D721Med (cell line): Measurements from ENCODE around the gene KRTAP5-7.
"Not testable (repeated sequence)": the region's sequence is repeated elsewhere in the genome, so short reads cannot be mapped to it uniquely, and the experiment has no call there.

ENCODE experiments used
- DNase-seq: peaks from one replicate; pipeline ENCODE4 v3.0.0; 2011; ENCODE audit warnings: low spot score; ENCODE audit not compliant: insufficient read length
- FAIRE-seq: peaks from 2 replicates; lab custom pipeline; 2011; peaks lifted over from hg19 to GRCh38; lab: Jason Lieb, UNC
- TF ChIP-seq, protein P1 (sequence below): IDR thresholded peaks from 2 replicates; pipeline ENCODE4 v1.5.1; 2012; ENCODE audit warnings: mild to moderate bottlenecking, control low read depth; ENCODE audit not compliant: insufficient read depth; ENCODE audit errors: missing control alignments

Gene KRTAP5-7

DNA sequence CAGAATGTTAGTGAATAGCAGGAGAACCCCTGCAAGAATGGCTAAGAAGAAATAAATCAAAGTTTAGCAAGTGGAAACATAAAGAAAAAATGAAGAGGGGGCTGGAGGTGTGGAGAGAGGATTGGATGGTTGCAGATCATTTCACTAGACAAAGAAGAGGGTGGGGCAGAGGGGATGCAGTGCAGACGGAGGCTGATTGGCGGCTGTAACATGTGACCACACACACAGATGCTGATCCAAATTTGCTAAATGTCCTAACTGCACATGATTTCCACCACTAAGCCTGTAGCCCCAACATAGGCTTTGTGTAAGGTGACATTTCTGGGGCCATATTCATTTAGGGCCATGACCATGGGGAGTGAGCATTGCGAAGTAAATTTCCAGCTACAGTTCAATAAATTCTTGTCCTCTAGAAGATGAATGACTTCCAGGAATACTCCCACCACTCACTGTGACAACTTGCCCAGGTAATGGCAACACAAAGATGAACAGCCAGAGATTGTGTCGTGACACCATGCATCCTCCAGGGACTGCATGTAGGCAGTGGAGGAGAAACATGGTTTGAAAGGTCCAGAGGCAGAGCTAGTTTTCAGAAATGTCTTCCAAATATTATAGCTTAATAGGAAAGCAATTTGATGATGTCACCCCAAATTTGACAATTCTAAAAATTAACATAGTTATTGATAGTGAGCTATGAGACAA is 48.8 kb downstream of the KRTAP5-7 start:
- DNase-seq: no peak
- no peak for FAIRE-seq
- TF ChIP-seq, protein P1, sequence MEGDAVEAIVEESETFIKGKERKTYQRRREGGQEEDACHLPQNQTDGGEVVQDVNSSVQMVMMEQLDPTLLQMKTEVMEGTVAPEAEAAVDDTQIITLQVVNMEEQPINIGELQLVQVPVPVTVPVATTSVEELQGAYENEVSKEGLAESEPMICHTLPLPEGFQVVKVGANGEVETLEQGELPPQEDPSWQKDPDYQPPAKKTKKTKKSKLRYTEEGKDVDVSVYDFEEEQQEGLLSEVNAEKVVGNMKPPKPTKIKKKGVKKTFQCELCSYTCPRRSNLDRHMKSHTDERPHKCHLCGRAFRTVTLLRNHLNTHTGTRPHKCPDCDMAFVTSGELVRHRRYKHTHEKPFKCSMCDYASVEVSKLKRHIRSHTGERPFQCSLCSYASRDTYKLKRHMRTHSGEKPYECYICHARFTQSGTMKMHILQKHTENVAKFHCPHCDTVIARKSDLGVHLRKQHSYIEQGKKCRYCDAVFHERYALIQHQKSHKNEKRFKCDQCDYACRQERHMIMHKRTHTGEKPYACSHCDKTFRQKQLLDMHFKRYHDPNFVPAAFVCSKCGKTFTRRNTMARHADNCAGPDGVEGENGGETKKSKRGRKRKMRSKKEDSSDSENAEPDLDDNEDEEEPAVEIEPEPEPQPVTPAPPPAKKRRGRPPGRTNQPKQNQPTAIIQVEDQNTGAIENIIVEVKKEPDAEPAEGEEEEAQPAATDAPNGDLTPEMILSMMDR: no peak

DNA sequence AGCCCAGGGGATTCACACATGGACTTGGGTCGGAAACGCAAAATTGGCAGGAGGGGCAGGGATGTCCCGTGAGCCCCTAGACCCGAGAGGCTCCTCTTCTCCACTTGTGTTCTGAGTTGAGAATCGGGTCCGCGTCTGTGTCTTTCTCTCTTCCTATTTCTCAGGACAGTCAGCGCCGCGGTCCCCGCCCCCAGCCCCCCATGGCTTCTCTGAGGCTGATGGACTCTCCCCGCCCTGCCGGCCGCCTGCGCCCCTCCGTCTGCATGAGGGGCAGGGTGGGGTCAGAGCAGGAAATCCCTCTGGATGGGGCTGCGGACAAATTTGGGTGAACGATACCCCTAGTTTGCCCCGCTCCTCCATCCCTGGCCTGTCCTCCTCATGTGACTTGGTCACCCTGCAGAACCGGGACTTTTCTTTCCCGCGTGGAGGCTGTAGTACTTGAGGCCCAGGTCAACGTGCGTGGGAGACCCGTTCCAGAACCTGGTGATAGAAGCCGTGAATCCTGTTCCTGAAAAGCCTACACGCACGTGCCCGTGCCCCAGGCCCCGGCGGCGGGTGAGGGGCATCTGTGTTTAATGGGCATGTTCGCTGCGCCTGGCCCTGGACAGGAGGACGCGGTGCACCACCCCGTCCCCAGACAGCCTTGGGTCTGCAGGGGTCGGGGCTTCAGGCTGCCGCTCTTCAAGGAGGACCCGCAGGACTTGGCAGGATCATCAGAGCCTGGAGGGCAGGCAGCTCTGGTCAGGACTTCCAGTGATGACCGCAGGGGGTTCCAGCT is 49.8 kb downstream of the KRTAP5-7 start:
- not testable (repeated sequence) for FAIRE-seq, DNase-seq

DNA sequence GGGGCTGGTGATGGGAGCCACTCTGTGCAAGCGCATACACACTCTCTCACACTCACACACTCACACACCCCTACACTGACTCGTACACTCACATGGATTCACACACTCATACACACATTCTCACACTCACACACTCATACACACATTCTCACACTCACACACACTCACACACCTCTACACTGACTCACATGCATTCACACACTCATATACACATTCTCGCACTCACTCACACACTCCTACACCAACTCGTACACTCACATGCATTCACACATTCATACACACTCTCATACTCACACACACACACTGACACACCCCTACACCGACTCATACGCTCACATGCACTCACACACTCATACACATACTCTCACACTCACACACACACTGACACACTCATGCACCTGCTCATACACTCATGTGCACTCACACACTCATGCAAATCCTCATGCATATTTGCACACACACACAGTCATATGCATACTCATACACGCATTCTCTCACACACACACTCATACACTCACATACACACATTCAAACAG is 50.5 kb downstream of the KRTAP5-7 start:
- no peak for FAIRE-seq

More for the DNA sequence above, 50.5 kb downstream of the KRTAP5-7 start:
- no peak for DNase-seq
- TF ChIP-seq, protein P1: no peak
